ENCODE results near the gene HOMER1.

GRCh38 chr5:79464278-79464677 lies 49.7 kb downstream of the HOMER1 start:
- TF ChIP-seq POLR2AphosphoS5 (IDR thresholded peaks at IDR 0.05; ENCODE audit: low read depth, low read length) (no peak), POLR2A (IDR thresholded peaks at IDR 0.05; ENCODE audit: low read depth, low read length) (no peak), TAF1 (IDR thresholded peaks at IDR 0.05; ENCODE audit: borderline replicate concordance, low read depth, low read length) (no peak)
